Uterus (tissue), 4 donors: Measurements from ENCODE around the gene KAT2A. TPM values are rescaled to one million over a fixed set of nuclear protein-coding genes. Genes with fewer than 3 reads are reported as not detected.

ENCODE experiments used
- DNase-seq, 2 donors: peaks; one replicate each; pipeline ENCODE4 v3.0.0-alpha.2; 2019 to 2020
- H3K27ac ChIP-seq, 2 donors: fragments of 200-600 bp; sonication (generic); 1 replicate in 1 of 2; 2 replicates in 1 of 2; pipeline ENCODE4 v1.5.1; 2016 to 2018
- H3K27me3 ChIP-seq, 2 donors: fragments of 200-600 bp; sonication (generic); one replicate each; pipeline ENCODE4 v1.5.1; 2018 to 2019; ENCODE audit warnings: control low read depth in 1 of 2
- H3K36me3 ChIP-seq, 2 donors: fragments of 200-600 bp; sonication (generic); one replicate each; pipeline ENCODE4 v1.5.1; 2019; ENCODE audit warnings: control low read depth in 1 of 2
- H3K4me1 ChIP-seq, 2 donors: fragments of 200-600 bp; sonication (generic); one replicate each; pipeline ENCODE4 v1.5.1; 2018 to 2019; ENCODE audit warnings: control low read depth in 1 of 2
- H3K4me3 ChIP-seq, 2 donors: fragments of 200-600 bp; sonication (generic); 1 replicate in 1 of 2; 2 replicates in 1 of 2; pipeline ENCODE4 v1.5.1; 2018 to 2019; ENCODE audit warnings: mild to moderate bottlenecking in 1 of 2
- H3K9me3 ChIP-seq, 2 donors: fragments of 200-600 bp; sonication (generic); one replicate each; pipeline ENCODE4 v1.5.1; 2019; ENCODE audit warnings: control low read depth in 1 of 2
- CTCF ChIP-seq, 4 experiments: fragments of 200-600 bp in 2 of 4; fragments of 450-650 bp in 2 of 4; sonication (generic) in 2 of 4; IDR thresholded peaks; one replicate each; pipeline ENCODE4 v1.5.1; 2016 to 2019; ENCODE audit warnings: antibody characterized with exemption in 4 of 4, mild to moderate bottlenecking in 2 of 4, moderate library complexity in 1 of 4
- POLR2A ChIP-seq, 2 donors: fragments of 450-650 bp; IDR thresholded peaks; one replicate each; pipeline ENCODE4 v1.6.1; 2016; ENCODE audit warnings: antibody characterized with exemption in 2 of 2, mild to moderate bottlenecking in 1 of 2, moderate library complexity in 1 of 2
- intact Hi-C: fragments of 100-400 bp; cut with DNase I; formaldehyde crosslinking; loops from one replicate; pipeline ENCODE4 v1.15.1; 2023; ENCODE audit warnings: low total_unique reads
- total RNA-seq, 4 donors: library from RNA; depleted of rRNA in 3 of 4; stranded (reverse); fragments of >200 nt in 3 of 4; gene quantifications; one replicate each; pipeline versions ENCODE4 v1.1.0 to v1.2.4, GENCODE V29; 2014 to 2023
- donor health status: DM: yes; HTN: yes; CAD: no.

KAT2A gene
- total RNA-seq, 4 donors from 2014 or later: 20.9 to 80.9 (median 39.2) TPM

- Histone ChIP-seq H3K27me3 (no peaks in the 10 kb centered on the region), H3K27ac (no peak overlapping the region), H3K4me3 (no peak overlapping the region), H3K4me1 (peaks cover 0 to 6% of the 10 kb centered on the region in 2 donors), H3K9me3 (no peaks in the 10 kb centered on the region), H3K36me3 (no peaks in the 10 kb centered on the region)
- TF ChIP-seq POLR2A (IDR thresholded peaks at IDR 0.05) (no peak), CTCF (IDR thresholded peaks at IDR 0.05) (peak; percentile 68 to 87 (median 75))
- intact Hi-C loops: loop anchor here (5.0 kb wide), 1 partner anchor 50 kb away; no protein-coding TSS in a partner anchor
- DNase-seq: peak; percentile 62 to 75
Measured at GRCh38 chr17:42067371-42068091, 53.6 kb downstream of the KAT2A start.

DNA sequence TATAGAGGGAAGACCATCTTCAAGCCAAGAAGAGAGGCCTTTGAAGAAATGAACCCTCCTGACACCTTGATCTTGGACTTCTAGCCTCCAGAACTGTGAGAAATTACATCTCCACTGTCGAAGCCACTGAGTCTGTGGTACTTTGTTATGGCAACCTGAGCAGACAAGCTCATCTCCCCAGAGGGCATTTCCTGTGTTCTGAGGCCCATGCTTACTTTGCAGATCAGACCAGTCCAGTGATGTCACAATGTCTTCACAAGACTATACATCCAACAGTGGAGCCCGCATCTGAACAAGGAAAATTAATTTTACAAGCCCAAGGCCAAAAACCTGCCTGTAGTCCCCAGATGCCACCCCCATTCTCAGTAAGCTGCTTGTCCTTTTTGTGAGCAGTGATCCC, 56.0 kb downstream of the KAT2A start:
- H3K36me3 ChIP-seq: no peaks in the 10 kb centered on the region
- no peak for DNase-seq
- H3K27ac ChIP-seq: no peak overlapping the region
- no peaks in the 10 kb centered on the region for H3K27me3 ChIP-seq
- no peaks in the 10 kb centered on the region for H3K4me1 ChIP-seq
- no peak for TF ChIP-seq POLR2A (IDR thresholded peaks at IDR 0.05)
- no peak for TF ChIP-seq CTCF (IDR thresholded peaks at IDR 0.05)
- no peak overlapping the region for H3K4me3 ChIP-seq
- intact Hi-C loops: loop anchor here (5.0 kb wide), 1 partner anchor 52 kb away; no protein-coding TSS in a partner anchor
- no peaks in the 10 kb centered on the region for H3K9me3 ChIP-seq

Other genes starting within 250 kb of the KAT2A start
- 100 to 1,000 TPM in 1 of 4 donors, 10 to 100 TPM in 3; 30.0 to 108 (median 67.3) TPM for gene ACLY, start 202.4 kb downstream of the KAT2A start, total RNA-seq
- 1 to 10 TPM in 3 of 4 donors, not detected in 1; 1.8 to 3.2 (median 3.2) TPM for gene ODAD4, start 190.8 kb downstream of the KAT2A start, total RNA-seq
- gene CNP, start 154.6 kb downstream of the KAT2A start, total RNA-seq: 10 to 100 TPM; 10.2 to 74.7 (median 40.2) TPM
- gene DNAJC7, start 103.9 kb downstream of the KAT2A start, total RNA-seq: 100 to 1,000 TPM in 1 of 4 donors, 10 to 100 TPM in 3; 25.1 to 107 (median 53.1) TPM
- 10 to 100 TPM in 3 of 4 donors, 1 to 10 TPM in 1; 2.4 to 35.4 (median 26.8) TPM for gene NKIRAS2, start 101.3 kb downstream of the KAT2A start, total RNA-seq
- 1 to 10 TPM in 2 of 4 donors, under 1 TPM in 1, not detected in 1; 0.77 to 3.3 (median 2.1) TPM for gene C17orf113, start 70.8 kb downstream of the KAT2A start, total RNA-seq
- gene ZNF385C, start 22.9 kb downstream of the KAT2A start, total RNA-seq: 1 to 10 TPM in 1 of 4 donors, under 1 TPM in 1, not detected in 2; 0.48 to 1.0 TPM
- gene DHX58, start 8.7 kb downstream of the KAT2A start, total RNA-seq: 10 to 100 TPM; 12.9 to 21.3 (median 16.2) TPM
- gene HSPB9, start 1.4 kb upstream of the KAT2A start, total RNA-seq: under 1 TPM in 1 of 4 donors, not detected in 3; 0.28 TPM
- gene RAB5C, start 33.6 kb upstream of the KAT2A start, total RNA-seq: 100 to 1,000 TPM in 1 of 4 donors, 10 to 100 TPM in 3; 51.7 to 105 (median 68.0) TPM
- under 1 TPM in 1 of 4 donors, not detected in 3; 0.55 TPM for gene KCNH4, start 59.8 kb upstream of the KAT2A start, total RNA-seq
- gene HCRT, start 64.1 kb upstream of the KAT2A start, total RNA-seq: 1 to 10 TPM in 1 of 4 donors, not detected in 3; 1.0 TPM
- gene GHDC, start 73.1 kb upstream of the KAT2A start, total RNA-seq: 10 to 100 TPM in 2 of 4 donors, 1 to 10 TPM in 2; 8.2 to 26.8 (median 17.5) TPM
- 100 to 1,000 TPM in 3 of 4 donors, 10 to 100 TPM in 1; 72.1 to 187 (median 144) TPM for gene STAT5B, start 155.0 kb upstream of the KAT2A start, total RNA-seq
- gene STAT5A, start 167.1 kb upstream of the KAT2A start, total RNA-seq: 10 to 100 TPM; 30.7 to 69.2 (median 33.9) TPM